IMR-90 (cell line): ENCODE results near the gene NFKBIB. TPM values are rescaled to one million over a fixed set of nuclear protein-coding genes. Genes with fewer than 3 reads are reported as not detected.

Experiments
- ATAC-seq: fragments of 200-7000 bp; cut with Tn5 transposase; 2 replicates; pipeline ENCODE4 v1.9.1; 2020; ENCODE audit warnings: low read depth, mild to moderate bottlenecking, moderate library complexity
- BruUV-seq: library from RNA; stranded (reverse); fragments of 400-500 nt; replicated peaks from 2 replicates; lab custom pipeline; 2021; lab: Mats Ljungman, UMichigan
- CTCF ChIA-PET: fragments of 300-600 bp; formaldehyde crosslinking; extraction: SDS; loops from one replicate; lab custom pipeline; 2021; ENCODE audit warnings: antibody characterized with exemption; lab: Yijun Ruan, JAX
- POLR2A ChIA-PET: fragments of 300-600 bp; sonication (Branson Sonifier 250); formaldehyde crosslinking; loops from one replicate; lab custom pipeline; 2022; ENCODE audit warnings: antibody characterized with exemption; ENCODE audit not compliant: unreplicated experiment; lab: Charles Lee
- DNase-seq: peaks from one replicate; pipeline ENCODE4 v3.0.0; 2013
- H2AFZ ChIP-seq: replicated peaks from 2 replicates; pipeline ENCODE3; 2013; ENCODE audit warnings: low read length, mild to moderate bottlenecking; ENCODE audit not compliant: poor library complexity
- H2AK5ac ChIP-seq: 2 replicates; pipeline ENCODE4 v1.6.1; 2013; ENCODE audit warnings: low read depth, low read length, inconsistent platforms
- H2AK9ac ChIP-seq: replicated peaks from 2 replicates; pipeline ENCODE3; 2013; ENCODE audit warnings: mild to moderate bottlenecking, low read depth, low read length, moderate library complexity; ENCODE audit not compliant: poor library complexity
- H2BK120ac ChIP-seq: 2 replicates; pipeline ENCODE4 v1.6.1; 2013; ENCODE audit warnings: low read depth, low read length, inconsistent platforms
- H2BK15ac ChIP-seq: 3 replicates; pipeline ENCODE4 v1.6.1; 2013; ENCODE audit warnings: low read depth, low read length, inconsistent platforms
- H2BK20ac ChIP-seq: 2 replicates; pipeline ENCODE4 v1.6.1; 2013; ENCODE audit warnings: low read depth, mild to moderate bottlenecking, inconsistent platforms, low read length, moderate library complexity
- H2BK5ac ChIP-seq: 2 replicates; pipeline ENCODE4 v1.6.1; 2013; ENCODE audit warnings: mild to moderate bottlenecking, low read depth, low read length, inconsistent platforms; ENCODE audit not compliant: poor library complexity, severe bottlenecking
- H3K14ac ChIP-seq: replicated peaks from 2 replicates; pipeline ENCODE4 v1.6.1; 2013; ENCODE audit warnings: low read depth, low read length, inconsistent platforms
- H3K18ac ChIP-seq: 2 replicates; pipeline ENCODE4 v1.6.1; 2013; ENCODE audit warnings: low read depth, low read length, control low read depth
- H3K23ac ChIP-seq: 2 replicates; pipeline ENCODE4 v1.6.1; 2013; ENCODE audit warnings: low read depth, low read length, inconsistent platforms
- H3K27ac ChIP-seq: 2 replicates; pipeline ENCODE4 v1.5.1; 2013; ENCODE audit warnings: mild to moderate bottlenecking, control low read depth, low read length; ENCODE audit not compliant: insufficient read depth
- H3K27me3 ChIP-seq: 2 replicates; pipeline ENCODE4 v1.6.1; 2013; ENCODE audit warnings: low read length; ENCODE audit not compliant: control insufficient read depth, insufficient read depth
- H3K36me3 ChIP-seq: 2 replicates; pipeline ENCODE4 v1.6.1; 2013; ENCODE audit warnings: low read length, mixed read lengths; ENCODE audit not compliant: control insufficient read depth, insufficient read depth
- H3K4ac ChIP-seq: 2 replicates; pipeline ENCODE4 v1.6.1; 2013; ENCODE audit warnings: low read depth, low read length, inconsistent platforms
- H3K4me1 ChIP-seq: 2 replicates; pipeline ENCODE4 v1.6.1; 2013; ENCODE audit warnings: low read length, mixed read lengths; ENCODE audit not compliant: control insufficient read depth, insufficient read depth
- H3K4me2 ChIP-seq: 2 replicates; pipeline ENCODE4 v1.6.1; 2013; ENCODE audit warnings: low read depth, mild to moderate bottlenecking, control low read depth, low read length, moderate library complexity
- H3K4me3 ChIP-seq: 2 replicates; pipeline ENCODE4 v1.5.1; 2013; ENCODE audit warnings: low read depth, mild to moderate bottlenecking, control low read depth, low read length, moderate library complexity; ENCODE audit not compliant: insufficient read depth
- H3K56ac ChIP-seq: 2 replicates; pipeline ENCODE4 v1.6.1; 2013; ENCODE audit warnings: low read length, inconsistent platforms; ENCODE audit not compliant: insufficient read depth; ENCODE audit errors: extremely low read depth
- H3K79me1 ChIP-seq, 2 experiments: 2 replicates each; pipeline ENCODE4 v1.6.1; 2013; ENCODE audit warnings: low read length in 2 of 2, inconsistent platforms in 1 of 2, low read depth in 1 of 2
- H3K9ac ChIP-seq: 2 replicates; pipeline ENCODE4 v1.6.1; 2013; ENCODE audit warnings: low read depth, low read length, control low read depth
- H3K9me1 ChIP-seq: 2 replicates; pipeline ENCODE4 v1.6.1; 2013; ENCODE audit warnings: low read length, inconsistent platforms; ENCODE audit not compliant: insufficient read depth
- H3K9me3 ChIP-seq: 2 replicates; pipeline ENCODE4 v1.6.1; 2013; ENCODE audit warnings: low read length; ENCODE audit not compliant: control insufficient read depth, insufficient read depth
- H4K20me1 ChIP-seq: 2 replicates; pipeline ENCODE4 v1.6.1; 2013; ENCODE audit warnings: low read length, inconsistent platforms; ENCODE audit not compliant: insufficient read depth
- H4K5ac ChIP-seq: 2 replicates; pipeline ENCODE4 v1.6.1; 2013; ENCODE audit warnings: mild to moderate bottlenecking, low read depth, low read length, control low read depth
- H4K8ac ChIP-seq, 2 experiments: 2 replicates each; pipeline ENCODE4 v1.6.1; 2013; ENCODE audit warnings: low read depth in 2 of 2, low read length in 2 of 2, control low read depth in 1 of 2, inconsistent platforms in 1 of 2
- H4K91ac ChIP-seq: 2 replicates; pipeline ENCODE4 v1.6.1; 2013; ENCODE audit warnings: low read depth, low read length, inconsistent platforms; ENCODE audit not compliant: insufficient read depth
- BHLHE40 ChIP-seq: fragments of 150-350 bp; IDR thresholded peaks from 2 replicates; pipeline ENCODE4 v1.6.1; 2016; ENCODE audit warnings: mild to moderate bottlenecking, low read depth, low read length
- WGBS, 2 experiments: methylation state at CpG; one replicate each; pipeline versions ENCODE4 v1.1.5 to v1.1.7; 2013; ENCODE audit warnings: missing lambda C conversion rate in 2 of 2; ENCODE audit not compliant: insufficient read length in 1 of 2; ENCODE audit errors: extremely low coverage in 2 of 2; 5-methylcytosine and 5-hydroxymethylcytosine counted together
- dilution Hi-C: fragments of 300-500 bp; cut with HindIII; formaldehyde crosslinking; loops from one replicate; pipeline ENCODE4 v1.14.3; 2018; ENCODE audit warnings: low sequenced_read_pairs; ENCODE audit not compliant: unreplicated experiment
- in situ Hi-C: fragments of 300-500 bp; cut with MboI; formaldehyde crosslinking; loops from 3 replicates; pipeline ENCODE4 v1.14.3; 2019; ENCODE audit warnings: low sequenced_read_pairs, inconsistent platforms, mixed read lengths
- intact Hi-C: fragments of 100-400 bp; cut with micrococcal nuclease; formaldehyde crosslinking; loops from 2 replicates; pipeline ENCODE4 v1.10.0; 2022
- polyA plus RNA-seq, 3 experiments: library from polyadenylated mRNA; depleted of rRNA; stranded (reverse); fragments of >200 nt; gene quantifications; 2 replicates each; pipeline ENCODE4 v1.2.3, GENCODE V29; 2012; ENCODE audit warnings: low replicate concordance in 1 of 3
- total RNA-seq: library from RNA; depleted of rRNA; stranded (reverse); fragments of >200 nt; gene quantifications from 2 replicates; pipeline ENCODE4 v1.2.3, GENCODE V29; 2012

The NFKBIB gene
- total and polyA plus RNA-seq, 2 of the 4 experiments (the other 2 are of a cell fraction): 7.5 to 25.5 TPM

GRCh38 chr19:38892841-38893240, 6.9 kb upstream of the NFKBIB start:
- DNase-seq: no peak
- H3K27ac ChIP-seq: no peak overlapping the region
- peaks cover 2 to 7% of the 10 kb centered on the region in 2 experiments; a peak in 2 of 4 replicates for H3K79me1 ChIP-seq
- no peak overlapping the region for H3K9ac ChIP-seq
- no peak overlapping the region for H2AFZ ChIP-seq
- no peaks in the 10 kb centered on the region for H3K9me3 ChIP-seq
- H4K91ac ChIP-seq: no peak overlapping the region
- no peak overlapping the region for H2BK20ac ChIP-seq
- 100% methylated on average over 1 of the region's 5 CpGs; no CpG with 5 or more reads in 1 of the 2 experiments for WGBS, 2 experiments
- H3K4ac ChIP-seq: no peak overlapping the region
- intact Hi-C loops (no loop called here), in situ Hi-C loops (no loop called here), dilution Hi-C loops (no loop called here)
- H3K23ac ChIP-seq: no peak overlapping the region
- no peak for TF ChIP-seq BHLHE40
- H3K4me2 ChIP-seq: no peak overlapping the region
- H3K14ac ChIP-seq: no peak overlapping the region
- peaks cover 4% of the 10 kb centered on the region; the same call in 1 of the 2 replicates for H4K20me1 ChIP-seq
- no peak overlapping the region for H2BK15ac ChIP-seq
- CTCF ChIA-PET: no interaction called here
- no peak overlapping the region for H3K18ac ChIP-seq
- H2BK5ac ChIP-seq: no peak overlapping the region
- H3K27me3 ChIP-seq: no peaks in the 10 kb centered on the region
- no peak for ATAC-seq
- peaks cover 21% of the 10 kb centered on the region for H3K36me3 ChIP-seq
- no peak overlapping the region for H3K4me3 ChIP-seq
- H4K8ac ChIP-seq: no peak overlapping the region
- POLR2A ChIA-PET: interaction anchor here (0.6 kb wide), 1 partner anchor 20 kb away, joined by 3 read pairs; no protein-coding TSS in a partner anchor
- no TSS peak for BruUV-seq
- no peak overlapping the region for H2BK120ac ChIP-seq
- no peak overlapping the region for H2AK9ac ChIP-seq
- no peak overlapping the region for H2AK5ac ChIP-seq
- H4K5ac ChIP-seq: no peak overlapping the region
- H3K9me1 ChIP-seq: peaks cover 2% of the 10 kb centered on the region; the same call in 1 of the 2 replicates
- H3K4me1 ChIP-seq: no peaks in the 10 kb centered on the region
- H3K56ac ChIP-seq: no peak overlapping the region
